B cell (primary cell): ENCODE data around the gene DPH2. TPM values are rescaled to one million over a fixed set of nuclear protein-coding genes. Genes with fewer than 3 reads are reported as not detected.

ENCODE experiments used
- ATAC-seq: fragments of 200-7000 bp; cut with Tn5 transposase; one replicate; pipeline ENCODE4 v1.10.0; 2021; ENCODE audit warnings: low read depth, mild to moderate bottlenecking, moderate number of reproducible peaks, moderate library complexity
- CTCF ChIA-PET: fragments of 350-600 bp; sonication (Branson Sonifier 250); formaldehyde crosslinking; loops from one replicate; lab custom pipeline; 2021; ENCODE audit warnings: antibody characterized with exemption, inconsistent platforms; lab: Charles Lee
- POLR2A ChIA-PET: fragments of 350-600 bp; sonication (Branson Sonifier 250); formaldehyde crosslinking; loops from one replicate; lab custom pipeline; 2021; ENCODE audit warnings: antibody characterized with exemption; lab: Charles Lee
- DNase-seq: peaks from one replicate; pipeline ENCODE4 v3.0.0; 2013
- H2AFZ ChIP-seq: 2 replicates; pipeline ENCODE4 v1.6.1; 2012; ENCODE audit warnings: mild to moderate bottlenecking, low read depth, low read length; ENCODE audit not compliant: insufficient read depth, poor library complexity, severe bottlenecking
- H3K27ac ChIP-seq, 2 donors: 1 replicate in 1 of 2; 2 replicates in 1 of 2; pipeline ENCODE4 v1.5.1; 2012 to 2013; ENCODE audit warnings: low read length in 2 of 2, mild to moderate bottlenecking in 2 of 2, moderate library complexity in 1 of 2
- H3K27me3 ChIP-seq, 4 experiments: fragments of 200-600 bp in 1 of 4; sonication (generic) in 1 of 4; replicated peaks in 1 of 4; 1 replicate in 2 of 4; 2 replicates in 2 of 4; pipeline versions ENCODE4 v1.6.1 to v1.7.0; 2013 to 2016; ENCODE audit warnings: low read length in 3 of 4, mild to moderate bottlenecking in 2 of 4, mixed read lengths in 1 of 4, moderate library complexity in 1 of 4; ENCODE audit not compliant: insufficient read depth in 4 of 4, control insufficient read depth in 3 of 4; ENCODE audit errors: control extremely low read depth in 1 of 4
- H3K36me3 ChIP-seq, 2 experiments: replicated peaks in 1 of 2; 1 replicate in 1 of 2; 2 replicates in 1 of 2; pipeline versions ENCODE4 v1.6.1 to v1.7.1; 2013; ENCODE audit warnings: low read length in 1 of 2; ENCODE audit not compliant: insufficient read depth in 2 of 2, control insufficient read depth in 1 of 2; ENCODE audit errors: control extremely low read depth in 1 of 2, extremely low read depth in 1 of 2
- H3K4me1 ChIP-seq, 2 donors: fragments of 200-600 bp in 1 of 2; sonication (generic) in 1 of 2; 1 replicate in 1 of 2; 2 replicates in 1 of 2; pipeline versions ENCODE4 v1.5.1 to v1.6.1; 2013 to 2017; ENCODE audit warnings: low read length in 2 of 2; ENCODE audit not compliant: control insufficient read depth in 2 of 2, insufficient read depth in 2 of 2
- H3K4me2 ChIP-seq: replicated peaks from 2 replicates; pipeline ENCODE3; 2012; ENCODE audit warnings: mild to moderate bottlenecking, low read depth, low read length; ENCODE audit not compliant: poor library complexity, severe bottlenecking
- H3K4me3 ChIP-seq, 5 experiments: fragments of 200-600 bp in 1 of 5; sonication (generic) in 1 of 5; 1 replicate in 3 of 5; 2 replicates in 2 of 5; pipeline versions ENCODE4 v1.5.1 to v1.7.0; 2011 to 2016; ENCODE audit warnings: low read length in 4 of 5, mild to moderate bottlenecking in 4 of 5, low read depth in 2 of 5, control low read depth in 1 of 5, moderate library complexity in 1 of 5; ENCODE audit not compliant: insufficient read depth in 1 of 5; ENCODE audit errors: control extremely low read depth in 1 of 5, extremely low read depth in 1 of 5
- H3K79me2 ChIP-seq: fragments of 200-600 bp; sonication (generic); one replicate; pipeline ENCODE4 v1.6.0; 2016; ENCODE audit warnings: low read length; ENCODE audit not compliant: control insufficient read depth, insufficient read depth
- H3K9ac ChIP-seq: fragments of 200-600 bp; sonication (generic); 2 replicates; pipeline ENCODE4 v1.6.1; 2017; ENCODE audit warnings: mild to moderate bottlenecking, low read length, moderate library complexity
- H3K9me3 ChIP-seq, 3 donors: one replicate each; pipeline versions ENCODE4 v1.6.1 to v1.7.1; 2013; ENCODE audit warnings: low read length in 2 of 3; ENCODE audit not compliant: control insufficient read depth in 2 of 3, insufficient read depth in 1 of 3; ENCODE audit errors: control extremely low read depth in 1 of 3
- H4K20me1 ChIP-seq: 2 replicates; pipeline ENCODE4 v1.6.0; 2012; ENCODE audit warnings: mild to moderate bottlenecking, low read length; ENCODE audit not compliant: insufficient read depth, control insufficient read depth, poor library complexity, severe bottlenecking
- H3K27ac Mint-ChIP-seq: one replicate; pipeline ENCODE4 v1.8.0; 2021; ENCODE audit warnings: mixed read lengths
- H3K27me3 Mint-ChIP-seq: one replicate; pipeline ENCODE4 v1.8.0; 2021; ENCODE audit warnings: mixed read lengths
- H3K4me1 Mint-ChIP-seq: one replicate; pipeline ENCODE4 v1.8.0; 2021; ENCODE audit warnings: mixed read lengths
- H3K4me3 Mint-ChIP-seq: one replicate; pipeline ENCODE4 v1.8.0; 2021; ENCODE audit warnings: mixed read lengths
- H3K9me3 Mint-ChIP-seq: one replicate; pipeline ENCODE4 v1.8.0; 2022; ENCODE audit warnings: mixed read lengths; ENCODE audit not compliant: insufficient read depth
- CTCF ChIP-seq: fragments of 200-600 bp; IDR thresholded peaks from one replicate; pipeline ENCODE4 v1.8.0; 2022; ENCODE audit warnings: antibody characterized with exemption, mild to moderate bottlenecking
- EZH2 ChIP-seq: IDR thresholded peaks from 2 replicates; pipeline ENCODE4 v1.6.1; 2012; ENCODE audit warnings: borderline replicate concordance, low read depth, mild to moderate bottlenecking, moderate library complexity, low read length; ENCODE audit not compliant: insufficient read depth, poor library complexity, severe bottlenecking
- WGBS: methylation state at CpG from one replicate; pipeline ENCODE4 v1.1.5; 2013; ENCODE audit warnings: missing lambda C conversion rate; ENCODE audit not compliant: insufficient coverage; 5-methylcytosine and 5-hydroxymethylcytosine counted together
- intact Hi-C: fragments of 100-400 bp; cut with micrococcal nuclease; formaldehyde crosslinking; loops from one replicate; pipeline ENCODE4 v1.10.0; 2022
- polyA plus RNA-seq: library from polyadenylated mRNA; depleted of rRNA; stranded (reverse); fragments of >200 nt; gene quantifications from 2 replicates; pipeline ENCODE4 v1.2.3, GENCODE V29; 2012
- total RNA-seq, 2 donors: library from RNA; stranded (reverse); fragments of 120-200 nt in 1 of 2; gene quantifications; 1 replicate in 1 of 2; 2 replicates in 1 of 2; pipeline versions ENCODE4 v1.2.3 to v1.2.4, GENCODE V29; 2013 to 2022

The DPH2 gene
- total and polyA plus RNA-seq, 2 donors (not counting 1 experiment from before 2014, with no cell fraction given), result 30.5 to 71.9 TPM

- POLR2A ChIA-PET, result interaction anchor here (0.6 to 1.8 kb wide), 5 partner anchors 16 to 1873 kb away, joined by 3 to 5 read pairs (median 4); partner anchors contain the start of genes ARMH1, IPO13 and TMEM53
- Histone ChIP-seq H3K27me3 (no peaks in the 10 kb centered on the region), H3K4me1 (peaks cover 33 to 61% of the 10 kb centered on the region in 2 donors)
Observed at GRCh38 chr1:43974443-43975248, 4.8 kb downstream of the DPH2 start, which contains the start of gene ATP6V0B. ATP6V0B (plus strand) TSS chr1:43974960; CDS start chr1:43975041, 81 bp downstream.

More at GRCh38 chr1:43974443-43975248, 4.8 kb downstream of the DPH2 start, which contains the start of gene ATP6V0B:
- Mint-ChIP-seq H3K4me1 (peaks cover 69% of the 10 kb centered on the region), H3K9me3 (no peaks in the 10 kb centered on the region), H3K27me3 (no peaks in the 10 kb centered on the region), H3K4me3 (peak within 1 kb of the TSS; percentile 97), H3K27ac (peak within 1 kb of the TSS; percentile 97)
- under 1% methylated on average over 93 of the region's 93 CpGs for WGBS
- H3K27ac ChIP-seq, result peak within 1 kb of the TSS; percentile 89 to 96
- H4K20me1 ChIP-seq, result peaks cover 48% of the 10 kb centered on the region
- H3K9ac ChIP-seq, result peak within 1 kb of the TSS; percentile 91
- H2AFZ ChIP-seq, result peak within 1 kb of the TSS; percentile 91
- H3K4me3 ChIP-seq, result peak within 1 kb of the TSS; percentile 79 to 97 (median 89)
- peak within 1 kb of the TSS; percentile 95 for H3K4me2 ChIP-seq
- H3K79me2 ChIP-seq, result peaks cover 39% of the 10 kb centered on the region
- CTCF ChIA-PET, result interaction anchor here (1.0 to 2.3 kb wide), 5 partner anchors 15 to 62 kb away, joined by 4 to 10 read pairs (median 6); partner anchors contain the start of gene IPO13
- H3K36me3 ChIP-seq, result peaks cover 0 to 33% of the 10 kb centered on the region in 2 experiments
- intact Hi-C loops, result loop anchor here (1.0 to 10.0 kb wide), 5 partner anchors 17 to 1520 kb away; partner anchors contain the start of genes CCDC24, IPO13, PPCS and ST3GAL3
- peak; percentile 72 for ATAC-seq
- H3K9me3 ChIP-seq, result no peaks in the 10 kb centered on the region
- DNase-seq, result peak; percentile 95
- TF ChIP-seq CTCF (no peak), EZH2 (no peak)
